ENCODE measurements around the gene OR2L13. TPM values are rescaled to one million over a fixed set of nuclear protein-coding genes. Genes with fewer than 3 reads are reported as not detected.

Gene OR2L13
- total RNA-seq, 2 experiments from 2014 or later, result not detected

- no TSS peak for BruUV-seq (replicated peaks)
- H3K79me2 ChIP-seq (ENCODE audit: insufficient read depth, low read depth, low read length), result no peaks in the 10 kb centered on the region
Observed at GRCh38 chr1:248114890-248115289, 19.9 kb downstream of the OR2L13 start.

DNA sequence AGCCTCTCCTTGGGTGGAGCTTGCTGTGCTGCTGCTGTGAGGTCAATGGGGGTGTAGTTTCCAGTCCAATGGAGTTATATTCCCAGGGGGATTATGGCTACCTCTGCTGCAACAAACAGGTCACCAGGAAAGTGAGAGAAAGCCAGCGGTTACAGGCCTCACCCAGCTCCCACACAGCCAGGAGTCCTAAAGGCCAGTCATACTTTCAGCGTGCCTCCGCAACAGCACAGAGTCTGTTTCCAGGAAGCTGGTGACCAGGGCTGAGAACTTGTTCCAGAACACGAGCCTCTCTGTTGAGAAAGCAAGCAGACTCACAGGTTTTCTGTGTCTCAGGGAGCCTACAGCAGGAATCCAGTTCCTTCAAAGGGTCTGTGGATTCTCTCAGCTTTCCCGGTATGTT lies 32.7 kb downstream of the OR2L13 start:
- no peak overlapping the region for H3K4me3 ChIP-seq (ENCODE audit: low read depth, low read length, poor library complexity, severe bottlenecking)
- H3K4me2 ChIP-seq (ENCODE audit: low read length), result no peak overlapping the region
- no peak for TF ChIP-seq CTCF (conservative IDR thresholded peaks at IDR 0.05; ENCODE audit: low read length)
- TF ChIP-seq EZH2phosphoT487 (IDR thresholded peaks at IDR 0.05; ENCODE audit: borderline replicate concordance, low read depth, low read length), result no peak
- no peaks in the 10 kb centered on the region for H3K36me3 ChIP-seq (ENCODE audit: insufficient read depth, low read length)
- POLR2A ChIA-PET, result no interaction called here
- H3K4me1 ChIP-seq (ENCODE audit: insufficient read depth, low read length, poor library complexity, severe bottlenecking), result no peaks in the 10 kb centered on the region
- H3K27ac ChIP-seq (ENCODE audit: low read depth, low read length, poor library complexity, severe bottlenecking), result no peak overlapping the region
- CTCF ChIA-PET (ENCODE audit: unreplicated experiment), result no interaction called here
- no TSS peak for BruUV-seq (replicated peaks)
- intact Hi-C loops (cut with micrococcal nuclease; ENCODE audit: unreplicated experiment), result no loop called here
- no peaks in the 10 kb centered on the region for H3K79me2 ChIP-seq (ENCODE audit: insufficient read depth, low read depth, low read length)
- no peak for DNase-seq (ENCODE audit: low spot score)
- H2AFZ ChIP-seq (ENCODE audit: low read length), result no peak overlapping the region
- no peaks in the 10 kb centered on the region for H4K20me1 ChIP-seq (ENCODE audit: insufficient read depth, low read length)
- no peaks in the 10 kb centered on the region for H3K9me2 ChIP-seq (ENCODE audit: insufficient read depth, low read length)
- no peaks in the 10 kb centered on the region for H3K9me3 ChIP-seq (ENCODE audit: low read length)

More at GRCh38 chr1:248114890-248115289, 19.9 kb downstream of the OR2L13 start:
- Histone ChIP-seq H2AFZ (ENCODE audit: low read length) (no peak overlapping the region), H3K4me3 (ENCODE audit: low read depth, low read length, poor library complexity, severe bottlenecking) (no peak overlapping the region), H3K4me2 (ENCODE audit: low read length) (no peak overlapping the region), H4K20me1 (ENCODE audit: insufficient read depth, low read length) (no peaks in the 10 kb centered on the region), H3K9me3 (ENCODE audit: low read length) (0 out of 2 replicates have a peak, but pooled peaks cover 5% of the 10 kb centered on the region), H3K4me1 (ENCODE audit: insufficient read depth, low read length, poor library complexity, severe bottlenecking) (no peaks in the 10 kb centered on the region), H3K27ac (ENCODE audit: low read depth, low read length, poor library complexity, severe bottlenecking) (no peak overlapping the region), H3K36me3 (ENCODE audit: insufficient read depth, low read length) (no peaks in the 10 kb centered on the region), H3K9me2 (ENCODE audit: insufficient read depth, low read length) (no peaks in the 10 kb centered on the region)
- POLR2A ChIA-PET, result interaction anchor here (0.7 kb wide), 1 partner anchor 9 kb away, joined by 3 read pairs; no protein-coding TSS in a partner anchor
- DNase-seq (ENCODE audit: low spot score), result no peak
- CTCF ChIA-PET (ENCODE audit: unreplicated experiment), result no interaction called here
- intact Hi-C loops (cut with micrococcal nuclease; ENCODE audit: unreplicated experiment), result no loop called here
- TF ChIP-seq CTCF (conservative IDR thresholded peaks at IDR 0.05; ENCODE audit: low read length), result no peak
- no peak for TF ChIP-seq EZH2phosphoT487 (IDR thresholded peaks at IDR 0.05; ENCODE audit: borderline replicate concordance, low read depth, low read length)

DNA sequence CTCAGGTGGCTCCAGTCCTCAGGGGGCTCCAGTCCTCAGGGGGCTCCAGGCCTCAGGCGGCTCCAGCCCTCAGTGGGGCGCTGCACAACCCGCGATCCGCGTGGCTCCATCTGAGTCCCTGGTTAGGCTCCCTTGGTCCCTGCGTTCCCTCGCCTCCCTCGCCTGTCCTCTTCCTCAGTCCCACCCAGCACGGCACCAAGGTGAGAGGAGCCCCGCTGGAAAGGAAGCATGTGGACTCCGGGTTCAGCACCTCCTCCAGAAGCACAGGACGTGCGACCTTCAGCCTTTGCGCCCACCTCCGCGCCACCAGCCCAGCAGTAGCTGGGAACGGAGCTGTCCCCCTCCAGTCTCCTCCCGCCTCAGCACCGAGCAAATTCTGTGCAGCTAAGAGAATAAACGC lies 41.8 kb downstream of the OR2L13 start:
- ChIA-PET CTCF (ENCODE audit: unreplicated experiment) (no interaction called here), POLR2A (no interaction called here)
- H3K4me3 ChIP-seq (ENCODE audit: low read depth, low read length, poor library complexity, severe bottlenecking), result no peak overlapping the region
- no peaks in the 10 kb centered on the region for H3K9me3 ChIP-seq (ENCODE audit: low read length)
- H3K9me2 ChIP-seq (ENCODE audit: insufficient read depth, low read length), result no peaks in the 10 kb centered on the region
- no peak for TF ChIP-seq CTCF (conservative IDR thresholded peaks at IDR 0.05; ENCODE audit: low read length)
- TF ChIP-seq EZH2phosphoT487 (IDR thresholded peaks at IDR 0.05; ENCODE audit: borderline replicate concordance, low read depth, low read length), result no peak
- no peak overlapping the region for H2AFZ ChIP-seq (ENCODE audit: low read length)
- intact Hi-C loops (cut with micrococcal nuclease; ENCODE audit: unreplicated experiment), result no loop called here
- H3K4me2 ChIP-seq (ENCODE audit: low read length), result no peak overlapping the region
- BruUV-seq (replicated peaks), result no TSS peak
- H3K4me1 ChIP-seq (ENCODE audit: insufficient read depth, low read length, poor library complexity, severe bottlenecking), result no peaks in the 10 kb centered on the region
- H3K79me2 ChIP-seq (ENCODE audit: insufficient read depth, low read depth, low read length), result no peaks in the 10 kb centered on the region
- no peaks in the 10 kb centered on the region for H3K36me3 ChIP-seq (ENCODE audit: insufficient read depth, low read length)
- H3K27ac ChIP-seq (ENCODE audit: low read depth, low read length, poor library complexity, severe bottlenecking), result no peak overlapping the region
- H4K20me1 ChIP-seq (ENCODE audit: insufficient read depth, low read length), result no peaks in the 10 kb centered on the region
- DNase-seq (ENCODE audit: low spot score), result no peak

Measured in OCI-LY7 (cell line).